A375 (cell line): ENCODE measurements around the gene MEMO1. TPM values are rescaled to one million over a fixed set of nuclear protein-coding genes. Genes with fewer than 3 reads are reported as not detected.

Experiments
- total RNA-seq: library from RNA; depleted of rRNA; stranded (reverse); fragments of >200 nt; shearing (Covaris generic); gene quantifications from 2 replicates; pipeline ENCODE4 v1.2.3, GENCODE V29; 2014; rRNA removed

MEMO1 gene
- 22.7 and 34.2 TPM in 2 replicates for total RNA-seq

DNA sequence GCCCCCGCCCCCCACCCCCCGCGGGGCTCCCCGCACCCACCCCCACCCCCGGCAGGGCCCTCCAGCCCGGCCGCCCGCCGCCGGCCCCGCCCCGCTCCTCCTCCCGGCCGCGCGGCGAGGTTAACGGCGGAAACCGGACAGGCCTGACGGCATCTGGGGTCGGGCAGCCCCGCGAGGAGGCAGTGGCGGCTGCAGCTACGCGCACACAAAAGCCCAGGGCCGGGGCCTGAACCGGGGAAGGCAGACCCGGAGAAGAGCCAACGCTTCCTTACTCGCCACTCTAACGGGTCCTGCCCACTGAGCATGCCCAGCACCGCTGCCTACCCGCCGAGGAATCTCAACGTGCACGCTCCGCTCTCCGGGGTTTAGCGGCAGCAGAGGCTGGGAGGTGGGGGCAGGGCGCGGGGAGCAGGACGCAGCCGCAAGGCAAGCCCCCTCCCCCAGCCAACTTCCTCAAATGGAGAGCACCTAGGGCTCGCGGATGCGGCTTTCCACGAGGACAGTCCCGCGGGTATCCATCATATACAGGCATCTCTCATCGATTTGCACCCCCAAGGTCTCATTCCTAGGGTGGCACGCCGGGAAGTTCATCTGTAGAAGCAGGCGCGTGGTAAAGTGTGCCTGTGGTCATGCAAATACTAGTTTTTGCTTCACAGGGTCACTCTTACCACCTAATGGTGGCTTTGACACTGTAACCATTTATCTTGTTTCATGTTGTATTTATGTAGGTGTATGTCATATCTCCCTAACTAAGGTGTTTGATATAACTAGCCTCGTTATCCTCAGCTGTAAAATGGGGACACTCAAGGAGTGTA is at the start of gene MEMO1:
Gene MEMO1, minus strand, starts transcription at position 339 of the 815 bp plus-strand sequence. CDS start 761 bp downstream, outside the sequence.

DNA sequence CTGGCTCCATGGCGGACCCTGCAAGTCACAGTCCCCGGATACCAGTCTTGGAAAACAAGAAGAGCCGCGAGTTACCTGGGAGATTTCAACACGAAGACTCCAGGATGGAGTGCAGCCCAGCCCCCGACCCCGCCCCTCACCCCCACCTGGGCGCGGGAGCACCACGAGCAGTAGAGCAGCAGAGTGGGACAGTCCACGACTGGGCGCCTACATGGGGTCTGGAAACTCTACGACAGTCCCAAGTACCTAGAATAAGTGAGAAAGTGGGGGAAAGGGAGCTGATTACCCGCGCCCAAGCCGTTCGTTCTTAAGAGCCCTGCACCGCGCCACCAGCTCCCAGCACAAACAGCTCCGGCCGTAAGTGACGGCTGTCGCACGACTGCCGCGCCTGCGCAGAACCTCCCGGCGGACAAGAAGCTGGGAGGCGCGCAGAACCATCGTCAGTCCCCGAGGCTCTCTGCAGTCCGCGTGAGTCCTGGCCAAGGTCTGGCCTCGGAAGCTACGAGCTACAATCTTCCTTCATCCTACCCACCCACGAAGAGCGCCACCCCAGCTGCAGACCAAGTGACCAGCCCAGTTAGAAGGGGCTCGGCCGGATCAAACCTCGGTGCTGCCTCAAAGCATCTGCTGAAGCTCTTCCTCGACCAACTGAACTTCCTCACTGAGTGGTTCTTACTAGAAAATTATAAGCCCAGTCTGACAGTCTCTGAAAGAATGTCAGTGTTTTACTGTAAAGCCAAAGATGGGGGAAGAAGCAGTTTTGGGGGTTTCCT is 28.8 kb upstream of the MEMO1 start, which contains the start of gene DPY30:
Gene DPY30, minus strand, starts transcription at position 359 of the 773 bp plus-strand sequence. Its CDS starts 349 bp downstream, at position 10.

Other genes with a start within 250 kb of the MEMO1 start
- 44.8 and 70.0 TPM in 2 replicates for gene DPY30, start 28.8 kb upstream of the MEMO1 start, total RNA-seq
- gene SPAST, start 52.5 kb upstream of the MEMO1 start, total RNA-seq = 19.3 and 24.3 TPM in 2 replicates
- 10.9 and 14.1 TPM in 2 replicates for gene SLC30A6, start 154.9 kb upstream of the MEMO1 start, total RNA-seq